A172 (cell line): Measurements from ENCODE around the gene ZNF800. TPM values are rescaled to one million over a fixed set of nuclear protein-coding genes. Genes with fewer than 3 reads are reported as not detected.

Experiments used
- DNase-seq: peaks from one replicate; pipeline ENCODE4 v3.0.0-alpha.2; 2015; ENCODE audit warnings: low spot score
- total RNA-seq: library from RNA; depleted of rRNA; stranded (reverse); fragments of >200 nt; shearing (Covaris generic); gene quantifications from 2 replicates; pipeline ENCODE4 v1.2.3, GENCODE V29; 2014

The ZNF800 gene
- total RNA-seq, 1 experiment from 2014 or later, result 13.2 TPM

DNA sequence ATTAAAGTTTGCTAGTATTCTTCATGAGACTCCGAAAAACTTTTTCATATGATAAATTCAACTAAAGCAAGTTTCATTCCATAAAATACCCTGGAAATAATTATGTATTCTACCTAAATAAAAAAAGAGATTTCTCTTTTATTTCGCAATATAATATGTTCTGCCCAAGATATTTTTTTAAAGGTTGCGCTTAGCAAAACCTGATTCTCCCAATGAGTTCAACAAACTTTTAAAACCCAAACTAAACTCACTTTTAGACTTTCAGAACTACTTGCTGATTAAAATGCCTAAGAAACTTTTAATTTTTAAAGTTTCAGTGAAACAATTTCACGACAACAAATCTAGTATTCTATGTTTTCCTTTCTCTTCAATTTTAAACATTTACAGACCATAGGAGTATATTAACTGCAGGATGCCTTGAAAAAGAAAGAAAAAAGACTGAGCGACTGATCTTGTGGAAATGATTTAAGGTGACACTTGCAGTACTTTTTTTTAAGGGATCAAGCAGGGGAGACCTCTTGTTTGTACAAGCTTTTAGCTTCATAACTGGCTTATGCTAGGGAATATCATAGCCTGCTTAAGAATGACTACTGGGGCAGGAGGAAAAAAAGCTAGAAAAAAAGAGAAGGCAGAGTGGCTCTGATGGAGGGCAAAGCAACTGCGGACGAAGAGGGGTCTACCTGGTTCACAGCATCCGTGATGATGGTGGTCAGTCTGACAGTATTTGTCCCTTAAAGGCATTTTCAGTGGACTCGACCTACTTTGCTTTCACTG is 1.5 kb downstream of the ZNF800 start:
- no peak for DNase-seq

DNA sequence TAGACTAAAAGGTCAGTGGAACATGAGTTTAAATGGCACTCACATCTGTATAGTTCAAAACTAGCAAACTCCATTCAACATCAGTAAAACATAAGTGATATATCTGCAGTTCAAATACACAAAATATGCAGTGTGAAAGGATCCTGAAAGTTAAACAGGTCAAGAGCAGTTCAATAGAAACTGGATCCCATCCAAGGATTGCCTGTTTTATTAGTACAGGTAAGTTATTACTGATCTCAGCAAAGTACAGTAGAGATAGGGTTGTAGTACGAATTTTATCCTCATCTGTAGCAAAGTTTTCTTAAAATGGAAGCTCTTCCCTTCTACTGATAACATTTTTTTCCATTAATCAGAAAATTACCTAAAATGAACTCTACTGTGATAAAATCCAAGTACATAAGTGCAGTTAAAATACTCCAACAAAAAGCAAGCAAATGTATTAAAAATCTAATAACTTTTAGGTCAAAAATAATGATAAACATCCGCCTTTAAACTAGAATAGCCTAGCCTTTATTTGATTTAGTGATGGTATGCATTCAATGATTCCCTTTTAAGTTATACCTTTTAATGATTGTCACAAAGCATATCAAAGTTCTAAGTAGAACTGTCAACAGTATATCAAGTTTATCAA is 2.2 kb downstream of the ZNF800 start:
- no peak for DNase-seq

DNA sequence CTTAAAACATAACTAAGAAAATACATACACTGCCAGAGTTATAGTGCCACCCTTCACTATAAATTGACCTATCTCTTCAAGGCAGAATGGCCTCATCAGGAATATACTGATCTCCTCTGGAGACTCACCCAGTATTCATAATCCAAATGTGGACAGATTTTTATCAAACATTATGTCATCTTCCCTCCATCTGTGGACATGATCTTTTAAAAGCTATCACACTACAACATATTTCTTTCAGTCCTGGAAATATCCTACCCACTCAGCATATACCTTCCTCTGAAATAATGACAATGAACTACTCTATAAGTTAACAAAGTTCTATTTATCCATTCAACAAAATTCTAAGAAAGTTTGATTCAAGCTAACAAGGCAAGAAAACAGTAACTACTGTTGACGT is 3.2 kb downstream of the ZNF800 start:
- no peak for DNase-seq

DNA sequence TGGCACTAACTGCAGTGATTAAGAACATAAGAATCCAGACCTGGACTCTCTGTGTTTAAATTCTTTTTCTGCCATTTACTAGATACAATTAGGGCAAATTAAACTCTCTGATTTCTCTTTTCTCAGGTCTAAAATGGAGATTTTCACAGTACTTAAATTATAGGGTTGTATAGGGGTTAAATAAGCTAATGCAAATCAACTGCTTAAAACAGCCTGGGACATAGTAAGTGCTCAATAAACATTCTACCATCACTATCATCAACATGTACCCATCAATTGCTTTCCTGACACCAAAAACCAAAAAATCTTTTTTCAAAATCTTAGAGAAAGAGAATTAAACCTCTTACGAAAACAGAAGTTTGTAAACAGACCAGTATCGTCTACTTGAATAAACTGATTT is 4.5 kb downstream of the ZNF800 start:
- no peak for DNase-seq

DNA sequence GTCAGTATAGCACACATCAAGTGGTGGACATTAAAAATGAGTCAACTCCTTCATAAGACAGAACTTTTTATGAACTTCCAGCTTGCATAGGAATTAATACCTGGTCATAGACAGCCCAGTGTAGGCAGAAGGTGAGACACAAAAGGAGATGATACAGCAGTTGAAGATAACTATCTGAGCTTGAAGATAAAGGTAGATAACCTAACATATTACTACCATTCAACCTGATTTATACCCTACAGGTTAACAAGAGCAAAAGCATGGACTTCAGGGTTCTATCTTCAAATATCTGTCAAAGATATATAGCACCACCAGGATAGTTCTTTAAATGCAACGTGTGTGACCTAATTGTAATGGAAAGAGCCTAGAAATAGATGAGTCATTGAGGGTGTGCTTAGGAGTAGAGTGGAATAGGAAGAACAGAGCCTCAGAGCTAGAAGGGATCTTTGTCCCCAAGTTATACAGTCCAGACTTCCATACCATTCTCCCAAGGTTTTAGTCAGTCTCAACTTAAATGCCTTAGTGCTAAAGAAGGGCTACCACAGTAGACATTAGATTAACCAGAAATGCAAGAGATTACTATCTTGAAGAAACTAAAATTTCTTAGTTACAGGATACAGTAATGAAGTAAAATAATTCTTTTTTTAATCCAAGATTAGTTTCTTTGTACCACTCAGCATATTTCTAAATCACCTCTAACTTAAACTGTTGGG is 9.2 kb downstream of the ZNF800 start:
- DNase-seq, result no peak

DNA sequence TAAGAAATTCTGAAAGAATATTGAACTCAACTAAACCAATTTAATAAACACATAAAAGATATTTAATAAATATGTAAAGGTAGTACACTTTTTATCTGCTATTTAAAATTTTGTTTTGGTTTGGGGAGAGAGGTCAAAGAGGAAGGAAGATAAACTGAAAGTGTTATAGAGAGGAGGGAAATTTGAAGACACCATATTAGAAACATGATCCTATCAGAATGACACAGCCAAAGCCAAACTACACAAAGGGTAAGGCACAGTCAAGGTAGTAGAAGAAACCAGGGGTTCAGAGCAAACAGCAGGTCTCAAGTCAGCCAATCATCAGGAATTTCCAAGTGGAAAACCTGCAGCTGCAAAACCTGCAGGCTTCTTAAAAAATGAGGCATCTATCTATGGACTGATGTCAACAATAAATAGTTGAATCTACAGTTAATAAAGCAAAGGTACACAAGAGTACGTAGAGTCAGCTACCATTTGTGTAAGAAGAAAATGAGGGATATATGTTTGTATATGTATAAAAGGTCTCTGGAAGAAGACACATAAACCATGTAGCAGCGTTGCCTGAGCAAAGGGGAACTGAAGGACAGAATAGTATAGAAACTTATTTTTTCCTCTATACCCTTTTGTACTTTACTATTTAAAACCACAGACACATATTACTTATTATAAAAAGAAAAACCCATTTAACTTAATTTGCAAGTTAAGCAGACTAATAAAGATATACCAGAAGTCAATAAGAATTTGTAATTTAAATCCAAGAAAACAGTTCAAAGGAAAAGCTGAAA is 10.0 kb downstream of the ZNF800 start:
- DNase-seq, result no peak

DNA sequence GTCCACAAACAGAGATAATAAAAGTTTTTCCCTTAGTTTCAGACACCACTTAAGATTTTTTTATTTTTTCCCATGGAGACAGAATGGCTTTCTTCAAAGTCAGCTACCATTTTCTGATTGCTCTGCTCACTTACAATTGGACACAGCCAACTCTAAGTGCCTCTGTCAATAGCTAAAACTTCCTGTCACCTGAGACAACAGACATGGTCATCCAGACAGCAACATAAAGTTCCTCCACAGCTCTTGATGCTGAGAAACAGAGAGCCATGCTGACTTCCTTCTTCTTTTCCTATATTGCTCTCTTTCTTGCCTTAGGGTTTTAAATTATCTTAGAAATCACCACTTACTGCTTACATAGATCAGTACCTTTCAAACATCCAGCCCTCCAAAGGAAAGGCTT is 12.0 kb downstream of the ZNF800 start:
- no peak for DNase-seq

DNA sequence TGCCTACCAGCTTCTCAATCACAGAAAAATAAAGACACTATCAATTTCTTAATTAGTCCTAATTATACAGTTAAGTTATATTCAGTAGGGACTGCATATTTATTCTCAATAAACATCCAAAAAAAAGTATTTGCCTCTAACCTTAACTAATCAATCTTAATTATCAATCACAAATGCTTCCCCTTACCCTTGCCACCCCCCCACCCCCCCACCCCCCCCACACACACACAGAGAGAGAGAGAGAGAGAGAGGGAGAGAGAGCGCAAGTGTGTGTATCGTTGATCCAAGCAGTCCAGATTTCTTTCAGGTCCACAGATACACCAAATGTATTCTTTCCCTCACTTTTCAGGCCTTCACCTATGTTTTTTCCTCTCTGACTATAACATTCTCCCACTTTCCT is 12.9 kb downstream of the ZNF800 start:
- no peak for DNase-seq

DNA sequence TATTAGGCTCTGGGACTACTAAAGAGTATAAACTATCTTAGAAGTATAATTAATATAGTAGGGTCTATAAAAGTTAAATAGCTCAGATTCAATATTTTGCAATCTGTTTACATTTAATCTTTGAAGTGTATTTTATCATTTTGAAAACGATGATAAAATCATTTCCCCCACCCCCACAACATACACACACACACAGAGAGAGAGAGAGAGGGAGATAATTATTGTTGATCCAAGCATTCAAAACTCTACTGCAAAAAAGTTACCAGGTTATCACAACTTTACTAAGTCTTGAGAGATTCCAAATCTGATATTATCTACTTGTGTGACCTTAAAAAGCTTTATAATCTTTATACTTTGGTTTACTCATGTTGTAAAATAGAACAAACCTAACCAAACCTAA is 14.0 kb downstream of the ZNF800 start:
- no peak for DNase-seq

DNA sequence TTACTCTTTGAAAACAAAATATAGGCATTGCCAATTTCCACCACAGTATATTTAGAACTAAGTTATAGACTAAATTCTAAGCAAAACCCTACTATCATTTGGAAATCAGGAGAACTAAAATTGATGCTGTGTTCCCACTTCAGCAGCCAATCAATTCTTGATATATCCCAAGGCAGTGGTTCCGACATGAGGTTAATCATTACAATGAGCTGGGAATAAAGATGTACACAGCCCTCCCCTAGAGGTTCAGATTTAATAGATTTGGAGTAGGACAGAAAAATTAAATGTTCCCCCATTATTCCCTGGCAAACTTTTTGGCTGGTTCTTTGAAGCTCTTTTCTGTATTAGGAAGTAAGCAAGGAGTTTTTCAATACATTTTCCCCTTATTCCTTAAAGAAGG is 15.1 kb downstream of the ZNF800 start:
- DNase-seq, result no peak

DNA sequence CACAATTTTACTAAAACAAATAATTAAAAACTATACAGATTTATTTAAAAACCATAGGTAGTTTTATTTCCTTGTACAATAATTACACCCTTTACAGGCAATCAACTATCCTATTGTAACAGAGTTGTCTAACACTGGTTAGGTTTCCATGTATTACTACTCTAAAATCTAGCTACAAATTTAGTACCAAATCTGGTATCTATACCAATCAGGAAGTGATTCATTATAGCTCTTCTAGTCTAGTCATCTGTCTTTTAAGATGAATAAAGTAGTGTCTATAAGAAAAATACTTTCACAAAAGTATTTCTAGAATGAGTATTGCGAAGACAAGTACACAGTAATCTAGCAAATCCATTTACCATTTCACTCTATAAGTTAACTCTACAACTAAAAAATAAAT is 16.9 kb downstream of the ZNF800 start:
- no peak for DNase-seq

DNA sequence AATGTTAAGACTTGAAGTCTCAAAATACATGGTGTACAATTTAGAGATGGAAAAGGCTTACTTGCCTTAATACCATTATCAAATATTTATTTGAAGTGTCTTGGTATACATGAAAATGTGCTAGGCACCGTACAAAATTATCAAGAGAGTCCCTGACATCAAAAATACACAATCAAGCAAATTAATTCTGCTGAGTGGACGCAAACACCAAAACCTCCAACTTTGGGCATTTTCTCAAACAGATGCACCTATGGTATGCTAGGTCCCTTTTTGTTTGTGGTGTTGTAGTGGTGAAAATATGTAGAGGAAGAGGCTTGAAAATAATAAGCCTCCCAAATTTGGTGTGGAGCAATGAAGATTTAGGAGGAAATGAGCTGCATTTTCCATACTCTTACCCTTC is 24.8 kb downstream of the ZNF800 start:
- no peak for DNase-seq

DNA sequence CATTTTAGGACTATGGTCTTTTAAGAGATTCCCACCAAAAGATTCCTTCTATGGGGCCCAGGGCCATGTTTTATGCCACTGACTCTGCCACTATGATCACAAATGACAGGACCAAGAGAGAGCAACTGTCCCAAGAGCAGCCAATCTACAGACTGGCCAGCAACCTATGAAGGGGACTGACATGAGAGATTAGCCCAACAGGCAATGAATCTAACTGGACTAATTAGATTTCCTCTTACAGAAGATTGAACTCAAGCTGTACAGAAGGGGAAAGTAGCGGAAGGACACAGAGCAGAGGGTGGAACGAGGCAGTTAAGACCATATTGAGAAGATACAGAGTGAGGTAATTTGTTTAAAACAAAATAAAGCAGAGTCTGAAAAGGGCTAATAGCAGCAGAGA is 25.8 kb downstream of the ZNF800 start:
- no peak for DNase-seq

DNA sequence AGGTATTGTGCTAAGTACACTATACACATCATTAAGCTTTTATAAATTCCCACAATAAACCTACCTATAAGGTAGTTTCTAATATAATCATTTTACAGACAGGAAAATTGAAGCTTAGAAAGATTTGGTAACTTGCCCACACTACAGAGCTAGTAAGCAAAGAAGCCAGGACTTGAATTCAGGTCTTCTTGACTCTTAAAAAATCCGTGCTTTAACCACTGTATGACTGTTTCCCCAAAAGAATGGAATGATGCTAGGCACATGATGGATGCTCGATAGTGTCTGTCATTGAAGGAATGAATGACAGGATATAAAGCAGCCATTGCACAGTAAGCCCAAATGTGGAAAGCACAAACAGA is 26.6 kb downstream of the ZNF800 start:
- DNase-seq, result no peak

DNA sequence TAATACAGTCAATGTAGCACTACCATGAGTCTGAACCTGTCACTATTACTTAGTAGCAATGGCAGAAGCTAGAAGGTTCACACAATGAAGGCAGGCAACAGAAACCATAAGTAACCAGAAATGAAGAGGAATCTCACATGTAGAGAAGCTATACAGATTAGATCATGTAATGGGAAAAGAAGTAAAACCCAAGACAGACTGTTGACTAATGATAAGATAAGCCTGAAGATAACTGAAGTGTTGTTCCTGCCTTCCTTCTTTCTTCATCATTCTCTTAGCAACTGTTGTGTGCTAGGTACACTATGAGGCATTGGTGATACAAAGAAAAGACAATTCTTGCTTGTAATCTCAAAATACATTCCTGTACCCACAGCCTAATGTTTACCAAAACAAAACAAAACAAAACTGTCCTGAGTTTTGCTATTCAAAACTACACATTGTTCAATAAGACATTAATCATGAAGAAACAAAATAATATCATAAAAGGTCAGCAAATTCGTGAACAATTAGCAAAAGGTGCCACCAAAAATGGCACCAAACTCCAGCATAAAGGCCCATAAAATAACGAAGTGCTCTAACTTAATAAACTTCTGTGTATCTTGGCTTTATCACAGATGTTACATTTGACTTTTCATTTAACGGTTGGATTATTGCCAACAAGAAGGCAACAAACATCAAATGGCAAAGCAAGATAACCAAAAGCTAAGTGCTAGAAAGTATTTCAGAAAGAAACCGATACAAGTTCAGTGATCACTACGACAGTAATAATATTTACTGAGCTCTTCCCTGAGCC is 27.1 kb downstream of the ZNF800 start:
- DNase-seq, result no peak

DNA sequence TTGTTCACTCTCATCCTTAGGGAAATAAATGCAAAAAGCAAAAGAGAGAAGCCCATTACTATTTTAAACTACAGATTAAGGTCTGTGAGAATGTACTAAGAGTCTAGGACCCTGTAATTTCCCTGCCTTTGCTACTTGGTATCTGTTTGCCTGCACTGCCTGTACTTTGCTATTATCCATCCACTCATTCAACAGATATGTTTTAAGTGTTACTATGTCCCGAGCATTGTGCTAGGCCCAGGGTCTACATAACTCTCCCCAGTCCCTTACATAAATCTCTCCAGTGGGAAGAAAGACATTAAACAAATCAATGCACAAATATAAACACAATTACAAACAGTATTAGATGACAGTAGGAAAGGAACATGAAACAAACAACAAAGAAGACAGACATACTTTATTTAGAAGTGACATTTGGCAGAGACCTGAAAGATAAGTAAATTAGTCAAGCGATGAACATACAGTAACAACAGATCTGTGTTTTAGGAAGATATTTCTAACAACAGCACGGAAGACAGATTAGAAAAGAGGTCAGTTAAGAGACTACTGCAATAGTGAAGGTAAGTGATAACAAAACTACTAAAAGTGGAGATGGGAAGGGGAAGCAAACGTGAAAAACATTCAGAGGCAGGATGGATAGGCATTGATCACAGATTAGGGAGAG is 30.0 kb downstream of the ZNF800 start:
- DNase-seq, result no peak

DNA sequence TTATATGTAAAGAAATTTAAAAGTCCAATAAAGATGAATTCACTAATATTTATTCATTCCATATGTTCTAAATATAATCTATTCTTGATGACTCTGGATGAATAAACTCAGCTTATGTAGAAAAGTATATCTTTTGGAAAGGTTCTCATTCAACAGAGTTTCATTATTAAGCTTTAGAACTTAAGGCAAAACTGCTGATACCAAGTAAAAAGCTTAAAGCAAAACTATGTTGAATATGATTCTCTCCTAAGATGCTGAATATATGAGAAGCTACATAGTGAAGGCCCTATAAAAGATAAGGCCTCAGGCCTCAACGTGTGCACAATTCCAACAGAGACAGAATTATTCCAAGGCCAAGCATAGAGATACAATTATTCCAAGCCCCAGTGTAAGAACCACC is 30.8 kb downstream of the ZNF800 start:
- no peak for DNase-seq

DNA sequence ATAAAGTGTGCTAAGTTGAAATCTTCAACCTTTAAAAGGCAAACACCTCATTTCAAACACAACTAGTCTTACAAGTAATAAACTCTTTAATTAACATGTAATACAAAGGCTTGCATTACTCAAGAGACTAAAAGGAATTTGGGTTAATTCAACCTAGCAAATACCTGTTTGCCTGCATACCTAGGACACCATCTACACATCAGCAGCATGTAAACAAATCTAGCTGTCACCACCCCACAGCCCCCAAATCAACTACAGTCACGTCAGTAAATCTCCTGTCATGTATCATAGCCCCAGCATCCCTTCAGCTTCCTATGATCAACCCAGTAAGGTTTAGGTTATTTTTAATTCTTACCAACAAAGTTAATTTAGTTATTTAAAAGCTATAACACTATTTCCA is 33.5 kb downstream of the ZNF800 start:
- DNase-seq, result no peak

DNA sequence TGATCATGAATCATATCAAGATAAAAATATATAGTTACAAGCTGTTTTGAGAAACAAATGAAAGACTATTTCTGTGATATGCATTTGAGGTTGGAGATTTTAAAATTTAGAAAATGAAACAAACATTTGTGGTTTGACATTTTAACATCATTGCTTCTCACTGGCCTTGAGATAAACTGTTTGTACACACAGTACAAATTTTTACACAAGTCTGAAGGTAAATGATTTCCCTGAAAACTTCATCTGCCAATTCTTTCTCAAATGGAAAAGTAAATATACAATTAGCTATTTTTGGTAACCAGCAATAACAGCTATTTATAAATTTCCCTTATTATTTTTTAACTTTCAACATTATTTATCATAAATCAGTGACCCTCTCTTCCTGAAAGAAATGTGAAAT is 38.6 kb downstream of the ZNF800 start:
- no peak for DNase-seq

DNA sequence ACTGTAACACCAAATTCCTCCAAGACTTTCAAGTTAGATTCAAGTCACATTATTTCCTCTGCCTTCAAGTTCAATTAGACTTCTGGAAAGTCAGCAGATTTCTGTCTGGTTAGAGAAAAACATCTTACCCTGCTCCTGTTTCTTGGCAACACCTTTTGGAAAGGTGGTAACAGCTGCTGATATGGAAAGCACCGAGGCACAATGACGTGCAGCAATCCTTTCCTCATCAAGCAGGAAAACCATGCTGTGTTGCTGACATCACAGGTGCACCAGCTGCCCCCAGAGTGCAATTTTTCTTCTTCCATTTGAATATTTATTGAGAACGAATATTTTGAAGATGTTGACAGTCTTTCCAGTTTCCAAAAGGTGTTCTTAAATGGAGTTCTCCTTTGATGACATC is 41.9 kb downstream of the ZNF800 start:
- no peak for DNase-seq

DNA sequence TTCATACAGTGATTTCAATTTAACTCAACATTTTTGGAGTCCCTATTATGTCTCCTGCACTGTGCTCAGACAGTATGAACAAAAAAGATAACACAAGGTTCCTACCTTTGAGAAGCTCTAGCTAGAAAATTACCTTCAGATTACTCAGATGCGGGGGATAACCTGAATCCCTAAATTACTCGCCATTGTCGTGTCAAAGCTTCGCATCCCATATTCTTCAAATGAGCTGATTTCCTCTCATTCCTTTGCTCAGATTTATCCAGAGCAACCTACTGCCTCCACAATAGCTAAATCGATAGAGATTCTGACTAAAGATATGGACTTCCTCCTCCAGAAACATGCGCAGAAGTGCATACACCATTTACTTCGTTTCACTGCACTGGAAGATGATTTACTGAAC is 42.6 kb downstream of the ZNF800 start:
- DNase-seq, result no peak
